ENCODE results near the gene NTM.

NTM gene

GRCh38 chr11:131691181-131692041 lies 321.0 kb downstream of the NTM start:
- FAIRE-seq: no peak

- no peak for FAIRE-seq
Observed at GRCh38 chr11:131692151-131692550, 321.7 kb downstream of the NTM start.

- FAIRE-seq: no peak
Observed at GRCh38 chr11:131692961-131693360, 322.5 kb downstream of the NTM start.

- FAIRE-seq: no peak
Observed at GRCh38 chr11:131693756-131694155, 323.3 kb downstream of the NTM start.

- FAIRE-seq: no peak
Observed at GRCh38 chr11:131694526-131695424, 324.4 kb downstream of the NTM start.

DNA sequence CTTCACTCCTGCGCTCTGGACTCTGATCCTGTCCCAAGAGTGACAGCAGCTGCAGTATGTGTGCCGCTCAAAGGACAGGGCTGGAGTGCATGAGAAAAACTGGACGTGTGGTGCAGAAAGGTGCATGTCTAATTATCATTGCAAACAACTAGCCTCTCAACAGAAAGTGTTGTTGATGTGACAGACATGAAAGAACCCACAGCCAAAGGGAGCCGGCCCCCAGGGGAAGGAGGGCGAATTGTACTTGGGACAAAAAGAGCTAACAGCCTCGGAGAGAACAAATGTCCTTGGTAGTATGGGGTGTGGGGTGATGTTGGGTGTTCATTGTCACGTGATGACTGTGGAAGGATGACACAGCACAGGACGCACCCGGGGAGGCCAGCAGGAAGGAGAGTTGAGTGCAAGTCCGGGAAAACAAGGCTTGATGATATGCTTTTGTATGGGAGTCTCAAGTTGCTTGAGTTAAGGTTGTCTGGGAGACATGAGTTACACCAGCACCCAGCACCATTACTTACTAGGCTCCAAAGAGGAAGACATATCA lies 325.5 kb downstream of the NTM start:
- FAIRE-seq: no peak

- FAIRE-seq: no peak
Observed at GRCh38 chr11:131696690-131697089, 326.3 kb downstream of the NTM start.

DNA sequence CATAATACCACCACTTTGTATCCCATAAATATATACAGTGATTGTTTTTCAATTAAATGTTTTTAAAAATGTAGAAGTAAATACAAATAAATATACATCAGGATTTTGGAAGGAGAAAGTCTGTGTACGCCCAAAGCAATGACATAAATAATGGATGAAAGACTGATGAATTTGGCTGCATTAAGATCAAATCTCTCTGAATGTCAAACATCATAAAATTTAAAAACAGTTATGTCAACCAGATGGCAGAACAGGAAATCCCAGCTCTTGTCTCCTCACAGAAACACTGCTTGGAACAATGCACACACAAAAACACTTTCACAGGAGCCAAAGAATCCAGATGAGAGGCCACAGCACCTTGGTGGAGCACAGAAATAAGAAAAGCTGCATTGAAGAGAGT lies 332.9 kb downstream of the NTM start:
- FAIRE-seq: no peak

- FAIRE-seq: no peak
Observed at GRCh38 chr11:131704682-131705081, 334.3 kb downstream of the NTM start.

GRCh38 chr11:131710511-131710910 lies 340.1 kb downstream of the NTM start:
- no peak for FAIRE-seq

DNA sequence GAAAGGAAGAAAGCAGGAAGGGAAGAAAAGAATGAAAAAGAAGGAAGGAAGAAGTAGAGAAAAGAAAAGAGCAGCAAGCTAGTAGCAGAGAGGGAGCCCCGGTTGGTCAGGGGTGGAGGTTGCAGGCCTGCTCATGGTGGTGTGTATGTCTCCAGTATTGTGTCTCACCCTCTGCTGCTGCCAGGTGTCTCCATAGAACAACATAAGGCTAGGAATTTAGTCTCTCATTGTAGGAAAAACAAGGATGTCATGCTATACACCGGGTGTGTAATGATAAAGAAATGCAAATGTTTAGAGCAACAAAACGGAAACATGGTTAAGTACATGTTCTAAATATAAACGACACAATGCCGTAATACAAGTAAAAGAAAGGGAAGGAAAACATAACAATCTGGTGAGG lies 342.5 kb downstream of the NTM start:
- FAIRE-seq: no peak

DNA sequence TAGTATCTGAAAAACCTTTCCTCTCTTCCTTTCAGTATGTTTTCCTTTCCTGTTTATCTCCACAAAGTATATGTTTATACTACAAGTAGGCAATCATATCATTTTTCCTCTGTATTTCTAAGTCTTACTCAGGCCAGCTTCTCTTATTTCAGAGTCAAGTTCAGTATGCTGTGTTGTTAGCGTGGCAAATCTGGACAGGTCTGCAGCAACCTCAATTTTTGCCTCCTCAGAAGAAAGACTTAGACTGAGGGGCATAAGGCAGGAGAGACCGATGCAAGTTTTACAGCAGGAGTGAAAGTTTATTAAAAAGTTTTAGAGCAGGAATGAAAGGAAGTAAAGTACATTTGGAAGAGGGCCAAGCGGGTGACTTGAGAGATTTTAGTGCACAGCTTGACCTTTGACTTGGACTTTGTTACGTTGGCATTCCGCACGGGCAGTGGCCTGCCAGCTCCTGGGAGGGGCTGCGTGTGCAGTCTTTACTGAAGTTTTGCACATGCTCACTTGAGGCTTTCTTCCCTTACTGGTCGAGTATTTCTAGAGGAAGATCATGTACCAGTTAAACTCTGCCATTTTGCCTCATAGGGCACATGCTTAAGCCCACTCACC lies 343.2 kb downstream of the NTM start:
- no peak for FAIRE-seq

- FAIRE-seq: no peak
Observed at GRCh38 chr11:131717616-131718015, 347.2 kb downstream of the NTM start.

- FAIRE-seq: no peak
Observed at GRCh38 chr11:131723088-131723487, 352.7 kb downstream of the NTM start.

GRCh38 chr11:131724436-131724975 lies 354.1 kb downstream of the NTM start:
- FAIRE-seq: no peak

DNA sequence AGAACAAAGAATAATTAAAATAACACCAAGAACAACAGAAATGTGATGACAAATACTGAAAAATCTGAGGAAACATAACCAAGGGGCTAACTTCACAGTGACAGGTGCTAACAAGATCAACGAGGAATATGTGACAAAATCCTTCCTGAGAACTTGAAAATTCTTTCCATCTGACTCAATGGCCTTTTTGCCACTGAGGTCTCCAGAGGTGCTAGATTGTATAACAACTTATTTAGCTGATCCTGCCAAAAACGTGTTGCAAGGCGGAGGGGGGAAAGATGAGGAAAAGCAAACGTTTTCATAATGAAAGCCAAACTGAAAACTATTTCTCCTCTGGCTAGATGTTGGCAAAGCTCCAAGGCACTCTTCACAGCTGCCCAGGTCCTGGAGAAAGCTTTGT lies 364.5 kb downstream of the NTM start:
- FAIRE-seq: no peak

GRCh38 chr11:131737357-131737756 lies 366.9 kb downstream of the NTM start:
- no peak for FAIRE-seq

GRCh38 chr11:131739243-131739882 lies 368.9 kb downstream of the NTM start:
- FAIRE-seq: no peak

GRCh38 chr11:131744847-131745246 lies 374.4 kb downstream of the NTM start:
- FAIRE-seq: no peak

DNA sequence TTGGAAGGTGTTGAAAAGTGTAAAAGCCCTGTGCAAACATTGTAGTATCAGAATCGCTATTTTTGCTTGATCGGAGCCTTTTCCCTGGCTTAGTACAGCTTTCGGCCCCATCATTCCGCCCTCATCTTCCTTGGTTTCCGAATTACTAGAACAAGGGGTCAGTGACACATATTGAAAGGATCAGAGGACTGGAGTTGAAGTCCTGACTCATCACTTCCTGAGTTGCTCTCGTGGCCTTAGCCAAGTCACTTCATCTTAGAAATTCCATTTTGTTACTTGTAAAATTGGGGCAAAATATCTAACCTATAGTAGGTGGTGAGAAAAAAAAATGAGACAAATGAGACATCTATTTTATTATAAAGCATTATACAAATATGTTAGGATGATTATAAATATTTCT lies 375.0 kb downstream of the NTM start:
- FAIRE-seq: no peak

DNA sequence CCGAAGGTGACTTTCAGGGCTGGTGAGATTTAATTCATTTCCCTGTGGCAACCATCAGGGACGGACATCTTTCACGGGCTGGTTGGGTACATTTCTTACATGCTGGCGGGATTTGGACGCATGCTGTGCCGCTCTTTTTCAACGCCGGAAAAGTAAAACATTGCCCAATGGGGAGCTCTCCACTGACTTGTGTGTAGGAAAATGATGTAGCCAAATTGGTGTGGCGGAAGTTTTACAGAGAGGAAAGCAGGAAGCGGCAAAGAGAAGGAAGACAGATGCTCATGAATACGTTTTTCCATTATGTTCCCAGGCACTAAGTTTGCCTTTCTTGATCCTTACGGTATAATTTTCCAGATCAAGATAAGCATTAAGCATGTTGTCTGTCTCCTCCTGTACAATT lies 375.8 kb downstream of the NTM start:
- no peak for FAIRE-seq
